Measurements from ENCODE around the gene TBATA. TPM values are rescaled to one million over a fixed set of nuclear protein-coding genes. Genes with fewer than 3 reads are reported as not detected.

Gene TBATA
- total RNA-seq, 1 donor from 2014 or later: not detected

DNA sequence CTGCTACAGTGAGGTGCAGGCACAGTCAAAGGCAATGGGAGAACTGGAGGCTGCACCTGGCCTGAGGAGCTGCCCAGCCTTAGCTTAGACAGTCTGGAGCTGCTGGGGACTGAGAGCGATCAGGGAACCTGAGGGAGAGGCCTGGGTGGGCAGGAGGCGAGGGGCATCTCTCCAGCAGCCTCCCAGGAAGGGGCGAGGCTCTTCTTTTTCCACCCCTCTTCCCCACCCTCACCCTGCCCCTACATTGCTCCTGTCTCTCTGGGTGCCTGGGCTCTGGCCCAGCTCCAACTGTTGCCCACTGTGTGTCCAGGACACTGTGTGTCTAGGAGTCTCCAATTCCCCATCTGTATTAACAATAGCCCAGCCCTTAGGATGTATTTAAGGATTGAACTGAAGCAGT is 36.9 kb downstream of the TBATA start:
- no peaks in the 10 kb centered on the region for H3K36me3 ChIP-seq
- peaks cover 0 to 3% of the 10 kb centered on the region in 2 donors for H3K4me1 ChIP-seq
- intact Hi-C loops (cut with DNase I): no loop called here
- TF ChIP-seq, protein P1, sequence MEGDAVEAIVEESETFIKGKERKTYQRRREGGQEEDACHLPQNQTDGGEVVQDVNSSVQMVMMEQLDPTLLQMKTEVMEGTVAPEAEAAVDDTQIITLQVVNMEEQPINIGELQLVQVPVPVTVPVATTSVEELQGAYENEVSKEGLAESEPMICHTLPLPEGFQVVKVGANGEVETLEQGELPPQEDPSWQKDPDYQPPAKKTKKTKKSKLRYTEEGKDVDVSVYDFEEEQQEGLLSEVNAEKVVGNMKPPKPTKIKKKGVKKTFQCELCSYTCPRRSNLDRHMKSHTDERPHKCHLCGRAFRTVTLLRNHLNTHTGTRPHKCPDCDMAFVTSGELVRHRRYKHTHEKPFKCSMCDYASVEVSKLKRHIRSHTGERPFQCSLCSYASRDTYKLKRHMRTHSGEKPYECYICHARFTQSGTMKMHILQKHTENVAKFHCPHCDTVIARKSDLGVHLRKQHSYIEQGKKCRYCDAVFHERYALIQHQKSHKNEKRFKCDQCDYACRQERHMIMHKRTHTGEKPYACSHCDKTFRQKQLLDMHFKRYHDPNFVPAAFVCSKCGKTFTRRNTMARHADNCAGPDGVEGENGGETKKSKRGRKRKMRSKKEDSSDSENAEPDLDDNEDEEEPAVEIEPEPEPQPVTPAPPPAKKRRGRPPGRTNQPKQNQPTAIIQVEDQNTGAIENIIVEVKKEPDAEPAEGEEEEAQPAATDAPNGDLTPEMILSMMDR (IDR thresholded peaks at IDR 0.05): no peak
- DNase-seq (ENCODE audit: low spot score in 2 of 2): no peak
- no peaks in the 10 kb centered on the region for H3K27me3 ChIP-seq
- H3K9me3 ChIP-seq: no peaks in the 10 kb centered on the region
- H3K4me3 ChIP-seq: no peak overlapping the region
- H3K27ac ChIP-seq: no peak overlapping the region

DNA sequence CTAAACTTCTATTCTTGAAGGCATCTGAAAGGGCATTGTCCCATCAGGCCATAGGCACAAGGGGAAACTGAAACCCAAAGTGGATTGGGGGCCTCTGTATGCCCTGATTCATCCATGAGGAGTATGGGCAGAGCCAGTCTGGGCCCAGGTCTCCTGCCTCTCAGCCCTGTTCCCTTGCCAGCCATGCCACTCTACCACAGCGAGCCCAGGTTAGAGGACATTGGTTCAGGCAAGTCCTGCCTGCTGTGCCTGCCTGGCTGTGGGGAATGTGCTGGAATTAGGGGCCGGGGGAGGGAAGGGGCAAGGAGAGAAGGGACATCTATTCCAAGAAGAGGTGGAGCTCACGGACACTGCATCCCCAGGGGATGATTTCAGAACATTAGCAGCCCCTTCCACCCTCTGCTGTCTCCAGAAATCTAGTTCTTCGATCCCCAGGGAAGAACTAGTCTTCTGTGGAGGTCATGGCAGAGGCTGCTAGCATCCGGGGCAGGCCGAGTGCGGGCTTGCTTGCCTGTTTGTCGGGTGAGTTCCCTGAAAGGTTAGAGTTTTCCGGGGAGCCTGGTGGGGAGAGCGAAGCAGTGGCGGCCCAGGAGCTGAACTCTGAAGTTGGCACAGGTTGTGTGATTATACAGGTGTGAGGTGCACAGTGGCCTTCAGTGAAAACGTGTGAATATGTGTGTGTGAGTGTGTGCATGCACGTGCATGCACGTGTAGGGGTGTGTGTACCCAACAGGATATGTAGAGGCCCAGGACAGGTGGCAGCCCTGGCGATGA is 37.8 kb downstream of the TBATA start:
- TF ChIP-seq, protein P1 (IDR thresholded peaks at IDR 0.05): no peak
- DNase-seq (ENCODE audit: low spot score in 2 of 2): no peak
- Histone ChIP-seq H3K27me3 (no peaks in the 10 kb centered on the region), H3K4me3 (no peak overlapping the region), H3K4me1 (peaks cover 0 to 3% of the 10 kb centered on the region in 2 donors), H3K36me3 (no peaks in the 10 kb centered on the region), H3K9me3 (no peaks in the 10 kb centered on the region), H3K27ac (no peak overlapping the region)
- intact Hi-C loops (cut with DNase I): no loop called here

DNA sequence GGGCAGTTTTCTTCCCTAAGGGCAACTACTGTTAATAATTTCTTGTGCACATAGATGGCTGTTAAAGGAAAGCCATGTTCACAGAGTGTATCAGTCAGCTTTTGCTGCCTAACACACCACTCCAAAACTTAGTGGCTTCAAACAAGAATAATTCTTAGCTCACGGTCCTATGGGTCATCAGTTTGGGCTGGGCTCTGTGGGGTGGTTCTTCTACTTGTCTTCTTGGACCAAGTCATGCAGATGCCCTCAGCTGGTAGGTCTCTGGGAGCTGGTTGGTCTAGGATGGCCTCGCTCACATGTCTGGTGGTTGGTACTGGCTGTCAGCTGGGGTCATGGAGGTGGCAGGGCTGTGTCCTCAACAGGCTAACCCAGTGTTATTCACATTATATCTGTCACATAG is 39.6 kb downstream of the TBATA start:
- Histone ChIP-seq H3K27me3 (no peaks in the 10 kb centered on the region), H3K36me3 (no peaks in the 10 kb centered on the region), H3K9me3 (no peaks in the 10 kb centered on the region), H3K4me1 (peaks cover 0 to 3% of the 10 kb centered on the region in 2 donors), H3K4me3 (no peak overlapping the region), H3K27ac (no peak overlapping the region)
- intact Hi-C loops (cut with DNase I): no loop called here
- DNase-seq (ENCODE audit: low spot score in 2 of 2): no peak
- TF ChIP-seq, protein P1 (IDR thresholded peaks at IDR 0.05): no peak

DNA sequence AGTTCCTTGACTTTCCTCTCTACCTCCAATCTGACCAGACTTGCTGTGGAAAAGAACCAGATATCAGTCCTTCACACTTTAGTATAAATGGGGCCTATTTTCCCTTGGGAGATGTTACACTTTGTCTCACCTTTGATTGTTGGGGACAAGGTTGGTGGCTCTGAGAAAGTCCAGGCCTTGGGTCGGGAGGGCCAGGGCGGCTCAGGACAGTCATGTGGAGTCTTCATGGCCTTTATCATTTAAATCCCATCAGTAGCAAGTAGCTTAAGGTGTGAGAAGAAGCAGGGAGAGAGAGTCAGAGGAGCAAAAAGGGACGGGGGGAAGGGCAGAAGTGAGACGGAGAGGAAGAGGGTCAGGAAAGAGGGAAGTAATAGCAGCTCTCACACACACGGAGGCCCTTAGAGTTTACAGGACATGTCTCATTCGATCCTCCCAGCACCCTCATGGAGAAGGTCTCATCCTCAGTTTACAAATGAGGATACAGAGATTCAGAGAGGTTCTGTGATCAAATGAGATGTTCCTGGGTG is 40.5 kb downstream of the TBATA start:
- H3K4me1 ChIP-seq: peaks cover 0 to 3% of the 10 kb centered on the region in 2 donors
- no peak for DNase-seq (ENCODE audit: low spot score in 2 of 2)
- no peaks in the 10 kb centered on the region for H3K36me3 ChIP-seq
- H3K27ac ChIP-seq: no peak overlapping the region
- H3K27me3 ChIP-seq: no peaks in the 10 kb centered on the region
- no peak overlapping the region for H3K4me3 ChIP-seq
- no peaks in the 10 kb centered on the region for H3K9me3 ChIP-seq
- intact Hi-C loops (cut with DNase I): no loop called here
- TF ChIP-seq, protein P1 (IDR thresholded peaks at IDR 0.05): no peak

DNA sequence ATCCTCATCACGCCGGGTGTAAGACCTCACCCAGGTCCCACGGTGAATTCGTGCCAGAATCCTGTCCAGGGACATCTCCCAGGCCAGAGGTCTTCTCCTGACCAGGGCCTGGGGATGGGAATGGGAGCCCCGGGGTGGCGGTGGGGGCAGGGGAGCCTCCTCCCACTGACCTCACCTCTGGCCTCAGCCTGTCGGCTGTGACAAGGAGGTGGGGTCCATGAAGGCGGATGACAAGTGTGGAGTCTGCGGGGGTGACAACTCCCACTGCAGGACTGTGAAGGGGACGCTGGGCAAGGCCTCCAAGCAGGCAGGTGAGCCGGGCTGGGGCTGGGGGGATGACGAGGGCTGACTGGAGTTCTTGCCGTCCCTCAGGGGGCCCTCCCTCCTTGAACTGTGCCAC is 41.3 kb downstream of the TBATA start:
- H3K4me3 ChIP-seq: no peak overlapping the region
- intact Hi-C loops (cut with DNase I): no loop called here
- peaks cover 0 to 3% of the 10 kb centered on the region in 2 donors for H3K4me1 ChIP-seq
- no peak overlapping the region for H3K27ac ChIP-seq
- no peaks in the 10 kb centered on the region for H3K36me3 ChIP-seq
- H3K9me3 ChIP-seq: no peaks in the 10 kb centered on the region
- DNase-seq (ENCODE audit: low spot score in 2 of 2): no peak
- TF ChIP-seq, protein P1 (IDR thresholded peaks at IDR 0.05): no peak
- H3K27me3 ChIP-seq: no peaks in the 10 kb centered on the region
